HL-60 (cell line): ENCODE results near the gene EMC8.

Experiments used
- CTCF ChIP-seq: IDR thresholded peaks from one replicate; pipeline ENCODE4 v1.5.1; 2011; ENCODE audit warnings: low read length, control low read depth, inconsistent platforms; ENCODE audit not compliant: insufficient read depth
- GABPA ChIP-seq: IDR thresholded peaks from 2 replicates; pipeline ENCODE4 v1.6.1; 2012; ENCODE audit warnings: low read depth
- POLR2AphosphoS5 ChIP-seq: IDR thresholded peaks from 2 replicates; pipeline ENCODE4 v1.6.1; 2012; ENCODE audit warnings: low read depth
- REST ChIP-seq: IDR thresholded peaks from 2 replicates; pipeline ENCODE4 v1.6.1; 2012; ENCODE audit warnings: low read depth; ENCODE audit not compliant: insufficient replicate concordance

GRCh38 chr16:85751698-85752501, 47.4 kb downstream of the EMC8 start:
- TF ChIP-seq REST (no peak), CTCF (no peak), POLR2AphosphoS5 (no peak), GABPA (no peak)
